GM23248 (cell line): Measurements from ENCODE around the gene KIRREL1.

ENCODE experiments used
- EZH2 ChIP-seq: fragments of 200-600 bp; sonication (generic); IDR thresholded peaks from 2 replicates; pipeline ENCODE4 v1.6.1; 2018; ENCODE audit warnings: antibody characterized with exemption, mild to moderate bottlenecking; ENCODE audit not compliant: insufficient read depth, poor library complexity, severe bottlenecking
- EZH2phosphoT487 ChIP-seq: fragments of 200-600 bp; sonication (generic); IDR thresholded peaks from 2 replicates; pipeline ENCODE4 v1.6.1; 2018; ENCODE audit warnings: antibody characterized with exemption, moderate library complexity, mild to moderate bottlenecking, low read depth; ENCODE audit not compliant: insufficient read depth

DNA sequence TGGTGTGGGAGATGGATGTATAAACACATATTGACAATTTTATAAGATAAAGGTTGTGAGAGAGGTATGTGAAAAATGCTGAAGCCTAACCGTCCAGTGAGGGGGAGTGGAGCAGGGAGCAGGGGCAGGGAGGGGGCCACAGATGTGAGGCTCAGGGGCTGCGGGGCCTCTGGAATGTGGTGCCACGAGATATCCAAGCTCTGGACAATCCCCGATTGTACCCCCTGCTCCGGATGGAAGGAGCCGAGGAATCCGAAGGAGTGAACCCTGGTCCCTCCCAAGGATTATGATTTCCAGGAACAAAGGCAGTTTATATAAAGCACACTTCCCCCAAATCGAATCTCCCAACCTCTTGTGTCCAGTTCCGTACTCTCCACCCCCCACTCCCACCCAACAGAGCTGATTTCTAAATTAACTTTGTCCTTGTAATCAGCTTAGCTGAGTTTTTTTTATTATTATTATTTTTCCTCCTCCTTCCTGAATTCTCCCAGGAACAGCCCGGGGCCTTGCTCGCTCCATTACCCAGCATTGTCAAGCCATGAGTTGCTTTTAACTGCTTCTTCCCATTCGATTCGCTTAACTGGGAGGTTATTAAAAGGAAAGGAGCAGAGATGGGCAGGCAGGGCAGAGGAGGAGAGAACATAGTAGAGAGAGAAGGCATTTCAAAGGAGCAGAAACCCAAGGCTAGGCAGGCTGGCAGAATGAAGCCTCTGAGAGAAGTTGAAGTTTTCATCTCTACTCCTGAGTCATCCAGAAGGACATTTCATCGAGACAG is 9.4 kb downstream of the KIRREL1 start:
- TF ChIP-seq EZH2 (no peak), EZH2phosphoT487 (no peak)
